Stomach smooth muscle (tissue), 2 donors: ENCODE results near the gene GRIK4.

Experiments used
- H3K27ac ChIP-seq: one replicate; pipeline ENCODE4 v1.7.0; 2013; ENCODE audit warnings: mild to moderate bottlenecking, low read length, inconsistent platforms
- H3K27me3 ChIP-seq, 2 donors: one replicate each; pipeline ENCODE4 v1.7.0; 2013; ENCODE audit warnings: low read length in 2 of 2; ENCODE audit not compliant: insufficient read depth in 2 of 2, control insufficient read depth in 1 of 2
- H3K36me3 ChIP-seq, 2 donors: one replicate each; pipeline ENCODE4 v1.7.0; 2013; ENCODE audit warnings: low read length in 2 of 2; ENCODE audit not compliant: control insufficient read depth in 2 of 2, insufficient read depth in 2 of 2
- H3K4me1 ChIP-seq: one replicate; pipeline ENCODE4 v1.7.0; 2013; ENCODE audit warnings: low read length; ENCODE audit not compliant: control insufficient read depth, insufficient read depth
- H3K4me3 ChIP-seq, 2 donors: one replicate each; pipeline ENCODE4 v1.7.0; 2013; ENCODE audit warnings: low read length in 2 of 2
- H3K9ac ChIP-seq, 2 donors: one replicate each; pipeline ENCODE4 v1.7.0; 2013; ENCODE audit warnings: low read length in 2 of 2, mild to moderate bottlenecking in 1 of 2
- H3K9me3 ChIP-seq, 2 donors: one replicate each; pipeline ENCODE4 v1.7.0; 2013; ENCODE audit warnings: low read length in 2 of 2; ENCODE audit not compliant: control insufficient read depth in 2 of 2
- donor health status: healthy.
- donor health status: Pancreatic carcinoma.

GRIK4 gene

DNA sequence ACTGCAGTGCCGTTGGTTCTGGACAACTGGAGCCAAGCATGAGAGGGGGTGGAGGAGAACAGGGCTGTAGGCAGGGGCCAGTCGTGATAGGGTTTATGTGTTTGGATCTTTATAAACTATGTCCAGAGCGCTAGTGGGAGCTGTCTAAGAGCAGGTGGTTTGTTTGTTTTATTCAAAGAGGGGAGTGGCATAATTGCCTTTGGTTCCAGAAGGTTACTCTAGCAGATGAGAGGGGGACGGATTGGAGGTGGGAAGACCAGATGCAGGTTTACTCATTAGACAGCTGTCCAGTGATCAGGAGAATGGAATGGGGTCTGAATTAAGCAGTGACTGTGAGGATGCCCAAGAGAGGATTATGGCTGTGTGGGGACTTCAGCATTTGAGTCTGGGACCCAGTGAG, 403.1 kb downstream of the GRIK4 start:
- H3K36me3 ChIP-seq: no peaks in the 10 kb centered on the region
- no peaks in the 10 kb centered on the region for H3K4me1 ChIP-seq
- H3K4me3 ChIP-seq: no peak overlapping the region
- no peak overlapping the region for H3K9ac ChIP-seq
- H3K27ac ChIP-seq: no peak overlapping the region
- H3K9me3 ChIP-seq: no peaks in the 10 kb centered on the region
- peaks cover 0 to 2% of the 10 kb centered on the region in 2 donors for H3K27me3 ChIP-seq

DNA sequence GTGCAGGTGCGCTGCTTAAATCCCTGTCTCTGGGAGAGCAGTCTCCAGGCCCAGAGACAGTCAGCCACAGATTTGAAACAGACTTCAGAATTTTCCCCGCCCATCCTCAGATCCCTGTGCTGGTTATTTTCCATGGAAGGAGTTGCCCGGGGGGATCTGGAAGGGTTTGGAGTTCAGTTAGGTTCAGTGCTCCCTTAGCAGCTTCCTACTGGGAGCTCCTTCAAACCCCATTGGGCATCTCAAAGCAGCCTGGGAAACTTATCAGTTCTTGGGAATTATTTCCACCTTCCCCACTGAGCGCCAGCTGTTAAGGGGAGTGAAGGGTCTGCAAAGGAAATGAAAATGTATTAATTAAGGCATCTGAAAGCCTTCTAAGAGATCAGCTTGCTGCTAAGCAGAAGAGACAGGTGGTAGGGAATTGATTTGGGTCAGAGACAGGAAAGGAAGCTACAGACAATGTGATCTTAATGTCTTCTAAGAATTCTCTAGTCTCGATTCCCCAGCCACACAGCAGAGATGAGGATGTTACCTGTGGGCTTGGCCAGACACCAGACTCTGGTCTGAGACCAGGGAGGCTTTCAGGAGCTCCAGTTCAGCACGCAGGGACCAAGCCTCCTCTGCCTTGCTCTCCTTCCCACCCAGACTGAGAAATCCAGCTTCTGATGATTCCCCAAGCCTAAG, 406.2 kb downstream of the GRIK4 start:
- Histone ChIP-seq H3K36me3 (no peaks in the 10 kb centered on the region), H3K27me3 (peaks cover 0 to 2% of the 10 kb centered on the region in 2 donors), H3K4me3 (no peak overlapping the region), H3K27ac (no peak overlapping the region), H3K4me1 (no peaks in the 10 kb centered on the region), H3K9me3 (no peaks in the 10 kb centered on the region), H3K9ac (no peak overlapping the region)

DNA sequence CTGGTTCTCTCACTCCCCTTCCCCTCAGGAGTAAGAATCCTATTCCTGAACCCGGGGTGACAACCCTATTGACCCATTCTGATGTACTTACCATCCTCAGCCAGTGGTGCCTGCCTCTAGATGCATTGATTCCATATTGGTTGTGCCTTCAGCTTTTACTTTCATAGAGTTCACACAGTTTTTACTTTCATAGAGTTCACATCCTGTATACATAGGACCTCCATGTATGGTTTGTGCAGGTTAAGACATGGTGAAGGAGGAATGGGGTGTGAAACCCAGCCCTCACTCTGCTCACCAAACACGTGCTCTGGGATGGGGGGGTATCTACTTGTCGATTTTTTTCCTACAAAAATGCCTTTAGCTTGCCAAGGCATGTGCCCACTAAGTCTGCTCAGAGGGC, 406.7 kb downstream of the GRIK4 start:
- no peak overlapping the region for H3K27ac ChIP-seq
- H3K9ac ChIP-seq: no peak overlapping the region
- no peaks in the 10 kb centered on the region for H3K27me3 ChIP-seq
- no peak overlapping the region for H3K4me3 ChIP-seq
- no peaks in the 10 kb centered on the region for H3K4me1 ChIP-seq
- no peaks in the 10 kb centered on the region for H3K9me3 ChIP-seq
- H3K36me3 ChIP-seq: no peaks in the 10 kb centered on the region

DNA sequence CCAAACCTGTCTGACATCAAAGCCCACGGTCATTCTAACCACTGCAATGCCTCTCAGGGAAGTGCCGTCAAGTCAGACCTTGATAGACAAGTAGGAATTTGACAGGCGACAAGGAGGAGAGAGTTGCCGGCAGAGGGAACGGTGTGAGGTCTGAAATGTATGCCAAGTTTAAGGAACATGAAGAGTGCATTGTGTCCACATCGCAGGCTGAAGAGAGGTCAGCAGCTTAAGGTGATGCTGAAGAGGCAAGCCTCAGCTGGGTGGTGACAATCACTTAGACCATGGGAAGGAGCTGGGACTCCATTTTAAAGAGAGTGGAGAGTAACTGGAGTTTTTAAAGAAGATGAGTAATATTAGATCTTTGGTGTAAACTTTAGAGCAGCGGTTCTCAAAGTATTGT, 407.5 kb downstream of the GRIK4 start:
- H3K27ac ChIP-seq: no peak overlapping the region
- H3K4me1 ChIP-seq: no peaks in the 10 kb centered on the region
- no peaks in the 10 kb centered on the region for H3K27me3 ChIP-seq
- no peak overlapping the region for H3K4me3 ChIP-seq
- no peak overlapping the region for H3K9ac ChIP-seq
- H3K9me3 ChIP-seq: no peaks in the 10 kb centered on the region
- no peaks in the 10 kb centered on the region for H3K36me3 ChIP-seq

DNA sequence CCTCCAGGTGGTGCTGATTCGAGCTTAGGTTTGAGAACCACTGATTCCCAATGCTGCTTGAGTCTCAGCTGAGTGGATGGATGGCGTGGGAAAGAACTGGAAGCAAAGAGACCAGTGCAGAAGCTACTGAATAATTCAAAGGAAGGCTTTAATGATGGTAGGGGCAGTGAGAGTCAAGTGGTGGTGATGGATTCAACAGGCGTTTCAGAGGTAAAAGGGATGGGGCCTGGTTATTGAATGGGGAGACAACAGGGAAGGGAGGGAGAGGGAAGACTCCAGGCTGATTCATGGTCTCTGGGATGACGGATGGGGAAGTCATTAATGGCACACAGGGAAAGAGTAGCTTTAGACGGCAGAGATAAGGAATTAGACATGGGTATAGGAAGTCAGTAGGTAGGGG, 408.0 kb downstream of the GRIK4 start:
- no peaks in the 10 kb centered on the region for H3K27me3 ChIP-seq
- H3K36me3 ChIP-seq: no peaks in the 10 kb centered on the region
- no peak overlapping the region for H3K4me3 ChIP-seq
- no peak overlapping the region for H3K9ac ChIP-seq
- H3K9me3 ChIP-seq: no peaks in the 10 kb centered on the region
- H3K4me1 ChIP-seq: no peaks in the 10 kb centered on the region
- H3K27ac ChIP-seq: no peak overlapping the region

DNA sequence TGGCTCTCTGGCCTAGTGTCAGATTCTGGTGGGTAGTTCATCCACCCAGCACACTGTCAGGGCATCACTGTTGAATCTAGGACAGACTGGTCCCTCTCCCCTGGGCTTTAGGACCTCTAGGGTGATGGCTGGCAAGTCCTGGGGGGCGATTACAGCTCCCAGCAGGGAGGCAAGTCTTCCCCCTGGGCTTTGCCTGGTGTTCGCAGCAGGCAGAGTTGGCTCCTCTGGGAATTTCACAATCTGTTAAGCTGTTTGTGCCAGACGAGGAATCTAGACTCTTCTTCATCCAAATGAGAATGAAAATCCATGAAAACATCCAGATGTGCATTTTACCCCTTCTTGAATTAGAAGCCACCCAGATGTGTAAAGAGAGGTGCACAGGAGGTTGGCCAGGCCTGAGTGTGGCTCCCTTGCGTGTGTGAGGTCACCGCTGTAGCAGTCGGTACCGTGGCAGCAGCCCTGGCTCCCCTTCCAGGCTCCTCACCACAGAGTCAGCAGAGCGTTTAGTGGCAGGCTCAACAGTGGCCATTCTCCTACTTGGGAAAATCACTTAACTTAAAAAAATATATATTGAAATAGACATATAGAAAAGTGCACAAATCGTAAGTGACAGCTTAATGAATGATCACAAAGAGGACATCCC, 412.4 kb downstream of the GRIK4 start:
- H3K27ac ChIP-seq: no peak overlapping the region
- no peaks in the 10 kb centered on the region for H3K27me3 ChIP-seq
- no peaks in the 10 kb centered on the region for H3K36me3 ChIP-seq
- H3K9me3 ChIP-seq: no peaks in the 10 kb centered on the region
- H3K4me3 ChIP-seq: no peak overlapping the region
- H3K9ac ChIP-seq: no peak overlapping the region
- H3K4me1 ChIP-seq: no peaks in the 10 kb centered on the region

DNA sequence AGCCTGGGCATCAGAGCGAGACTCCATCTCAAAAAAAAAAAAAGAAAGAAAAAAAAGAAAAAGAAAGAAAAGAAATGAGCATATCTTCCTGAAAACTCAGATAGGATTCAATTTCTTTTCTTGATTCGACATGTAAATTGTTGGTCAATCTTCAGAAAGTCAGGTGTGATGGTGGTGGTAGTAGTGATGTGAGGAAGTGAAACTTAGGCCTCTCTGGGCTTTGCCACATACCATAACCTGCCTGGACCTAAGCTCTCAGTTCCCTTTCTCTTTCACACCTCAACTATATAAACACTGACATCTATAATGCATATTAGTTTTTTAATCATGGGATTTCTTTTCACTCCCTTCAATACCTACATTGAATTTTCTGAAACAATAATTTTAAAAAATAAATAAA, 414.4 kb downstream of the GRIK4 start:
- Histone ChIP-seq H3K27ac (no peak overlapping the region), H3K36me3 (no peaks in the 10 kb centered on the region), H3K27me3 (no peaks in the 10 kb centered on the region), H3K4me1 (no peaks in the 10 kb centered on the region), H3K9ac (no peak overlapping the region), H3K4me3 (no peak overlapping the region), H3K9me3 (no peaks in the 10 kb centered on the region)

DNA sequence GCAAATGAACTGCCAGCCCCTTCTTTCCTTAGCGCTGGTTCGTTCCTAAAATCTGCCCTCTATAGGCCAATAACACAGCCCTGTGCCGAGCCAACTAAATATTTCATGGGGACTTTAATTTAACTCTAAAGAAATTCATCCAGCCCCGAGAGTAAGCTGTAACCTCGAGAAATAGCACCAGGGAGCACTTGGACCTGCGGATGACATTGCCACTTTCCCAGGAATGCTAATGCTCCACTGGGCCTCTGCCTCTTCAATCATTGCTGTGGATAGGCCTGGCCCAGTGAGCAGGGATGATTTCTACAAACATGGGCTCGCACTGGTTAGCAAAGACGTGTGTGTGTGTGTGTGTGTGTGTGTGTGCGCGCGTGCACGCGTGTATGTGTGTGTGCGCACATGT, 417.1 kb downstream of the GRIK4 start:
- H3K4me1 ChIP-seq: no peaks in the 10 kb centered on the region
- no peaks in the 10 kb centered on the region for H3K27me3 ChIP-seq
- no peak overlapping the region for H3K27ac ChIP-seq
- no peaks in the 10 kb centered on the region for H3K9me3 ChIP-seq
- no peak overlapping the region for H3K9ac ChIP-seq
- H3K4me3 ChIP-seq: no peak overlapping the region
- no peaks in the 10 kb centered on the region for H3K36me3 ChIP-seq

DNA sequence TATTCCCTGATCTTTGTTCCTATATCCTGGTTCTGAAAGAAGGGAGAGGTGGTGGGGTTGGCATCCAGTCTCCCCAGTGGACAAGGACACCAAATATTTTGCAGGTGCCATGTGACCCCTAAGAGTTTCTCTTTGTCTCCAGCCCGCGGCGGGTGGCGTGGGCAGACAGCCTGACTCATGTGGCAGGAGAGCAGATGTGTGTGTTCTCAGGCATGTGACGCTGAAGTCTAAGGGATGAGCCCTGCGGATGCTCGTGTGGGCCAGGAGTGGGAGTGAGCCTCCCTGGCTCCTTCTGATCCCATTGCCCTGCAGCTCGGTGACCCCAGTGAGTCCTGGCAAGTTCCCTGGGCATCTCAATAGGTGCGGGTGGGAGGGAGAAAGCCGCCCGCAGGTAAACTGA, 417.5 kb downstream of the GRIK4 start:
- H3K27ac ChIP-seq: no peak overlapping the region
- no peak overlapping the region for H3K4me3 ChIP-seq
- no peaks in the 10 kb centered on the region for H3K36me3 ChIP-seq
- H3K9ac ChIP-seq: no peak overlapping the region
- no peaks in the 10 kb centered on the region for H3K4me1 ChIP-seq
- H3K27me3 ChIP-seq: no peaks in the 10 kb centered on the region
- H3K9me3 ChIP-seq: no peaks in the 10 kb centered on the region

DNA sequence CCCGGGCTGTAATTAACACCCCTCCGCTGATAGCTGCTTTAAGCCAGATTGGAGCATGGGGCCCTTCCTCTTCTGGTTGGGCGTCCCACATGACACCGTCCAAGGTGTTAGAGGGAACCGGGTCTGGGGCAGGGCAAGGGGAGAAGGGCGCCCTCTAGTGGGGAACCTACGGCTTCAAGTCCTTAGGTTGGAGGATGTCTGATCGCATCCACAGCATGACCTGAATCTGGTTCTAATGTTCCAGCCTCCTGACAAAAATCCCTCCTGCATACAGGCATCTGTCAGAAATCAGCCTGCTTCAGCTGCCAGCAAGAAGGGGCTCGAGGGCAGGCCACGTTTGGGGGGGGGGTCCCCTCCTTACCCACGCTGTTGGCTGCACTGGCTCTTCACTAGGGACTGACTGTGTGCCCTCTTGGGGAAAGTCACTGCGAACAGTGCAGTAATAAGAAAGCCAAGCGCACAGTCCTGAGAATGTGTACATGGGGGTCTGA, 418.2 kb downstream of the GRIK4 start:
- no peaks in the 10 kb centered on the region for H3K27me3 ChIP-seq
- no peak overlapping the region for H3K27ac ChIP-seq
- H3K4me1 ChIP-seq: no peaks in the 10 kb centered on the region
- H3K4me3 ChIP-seq: no peak overlapping the region
- H3K9ac ChIP-seq: no peak overlapping the region
- no peaks in the 10 kb centered on the region for H3K36me3 ChIP-seq
- no peaks in the 10 kb centered on the region for H3K9me3 ChIP-seq

DNA sequence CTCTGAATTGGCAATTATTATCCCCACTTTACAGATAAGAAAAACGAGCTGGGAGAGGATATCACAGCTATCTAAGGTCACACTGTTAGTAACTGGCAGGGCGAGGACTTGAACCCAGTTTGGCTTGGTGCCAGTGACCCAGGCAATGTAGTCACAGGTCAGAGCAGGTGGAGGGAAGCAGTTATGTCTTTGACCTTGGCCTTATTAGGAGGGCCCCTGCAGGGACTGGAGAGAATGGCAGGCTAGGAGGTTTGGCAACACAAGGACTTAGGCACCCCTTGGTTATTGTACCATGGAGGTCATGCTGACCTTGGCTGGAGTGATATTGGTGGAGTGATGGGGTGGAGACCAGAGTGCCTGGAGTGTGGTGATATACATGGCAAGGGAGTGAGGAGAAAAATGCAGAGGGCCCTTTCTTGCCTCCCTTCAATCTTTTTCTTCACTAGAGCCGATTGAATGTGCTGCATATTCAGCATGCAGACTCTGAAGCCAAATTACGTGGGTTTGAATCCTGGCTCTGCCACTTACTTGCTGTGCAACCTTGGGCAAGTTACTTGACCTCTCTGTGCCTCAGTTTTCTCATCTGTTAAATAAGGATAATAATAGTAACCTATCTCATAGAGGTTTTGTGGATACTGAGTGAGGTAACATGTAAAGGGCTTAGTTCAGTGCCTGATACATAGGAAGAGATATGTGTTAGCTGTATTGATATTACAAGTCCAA, 419.7 kb downstream of the GRIK4 start:
- Histone ChIP-seq H3K4me1 (no peaks in the 10 kb centered on the region), H3K9me3 (no peaks in the 10 kb centered on the region), H3K9ac (no peak overlapping the region), H3K27me3 (no peaks in the 10 kb centered on the region), H3K36me3 (no peaks in the 10 kb centered on the region), H3K4me3 (no peak overlapping the region), H3K27ac (no peak overlapping the region)
